ENCODE results near the gene PTHLH.

The PTHLH gene

DNA sequence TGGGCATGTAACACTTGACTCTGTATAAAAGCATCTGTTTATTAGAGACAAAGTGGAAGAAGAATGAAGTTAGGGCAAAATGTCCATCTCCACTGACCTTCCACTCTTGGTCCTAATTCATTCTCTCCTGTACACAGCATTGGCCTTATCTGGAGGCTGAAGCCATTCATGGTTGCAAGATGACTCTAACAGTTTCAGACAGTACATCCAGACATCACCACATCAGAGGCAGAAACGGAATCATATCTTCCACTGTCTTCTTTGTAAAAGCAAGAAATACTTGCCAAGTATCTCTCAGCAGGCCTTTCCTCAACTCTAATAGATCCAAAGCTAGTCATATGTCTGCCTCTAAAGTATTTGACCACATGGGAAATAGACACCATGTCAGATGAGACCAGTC, 41.1 kb downstream of the PTHLH start:
- DNase-seq: no peak

DNA sequence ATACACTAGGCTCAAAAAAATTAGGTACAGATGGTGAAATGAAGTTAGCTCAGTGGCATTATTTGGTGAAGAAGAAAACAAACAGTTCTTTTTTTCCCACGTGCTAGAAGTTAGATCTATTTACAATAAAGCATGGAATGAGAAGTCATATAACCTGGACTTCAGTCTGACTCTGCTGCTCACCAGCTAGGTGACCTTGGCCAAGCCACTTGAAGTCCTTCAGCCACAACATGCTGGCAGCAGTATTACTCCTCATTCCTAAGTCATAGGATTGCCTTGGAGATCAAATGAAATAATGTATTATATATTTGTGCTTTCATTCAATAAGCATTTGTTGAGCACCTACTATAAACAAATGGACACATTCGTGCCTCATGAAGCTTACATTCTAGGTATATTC, 45.2 kb downstream of the PTHLH start:
- DNase-seq: no peak

DNA sequence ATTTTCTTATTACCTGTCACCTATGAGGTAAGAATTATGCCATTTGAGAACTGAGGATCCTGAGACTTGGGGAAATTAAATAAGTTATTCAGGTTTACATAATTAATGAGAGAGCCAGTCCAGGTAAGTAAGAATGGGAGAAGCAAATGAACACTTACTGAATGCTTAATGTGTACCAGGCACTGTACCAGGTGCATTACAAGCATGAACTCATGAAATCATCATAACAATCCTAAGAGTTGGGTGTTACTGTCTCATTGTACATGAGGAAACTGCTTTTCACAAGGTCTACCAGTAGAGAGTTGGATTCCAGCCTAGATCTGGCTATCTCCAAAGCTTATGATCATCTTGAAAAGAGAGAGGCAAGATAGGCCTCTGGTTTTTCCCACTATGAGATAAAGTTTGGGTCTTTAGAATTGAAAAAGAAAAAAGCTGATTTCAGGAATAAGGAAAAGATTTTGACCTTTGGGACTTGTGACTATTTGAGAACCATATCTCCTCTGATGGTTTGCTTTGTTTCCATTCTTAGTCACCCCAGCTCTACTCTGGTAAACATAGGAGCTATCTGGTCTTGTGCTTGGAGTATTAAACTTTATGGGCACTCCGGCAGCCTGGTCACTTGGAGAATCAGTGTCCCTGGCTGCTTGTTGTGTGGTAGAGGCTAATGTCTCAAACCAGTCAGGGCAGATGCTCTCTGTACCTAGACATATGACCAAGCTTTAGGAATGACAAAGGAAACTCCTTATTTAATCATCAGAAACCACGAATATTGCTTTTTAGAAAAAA, 48.0 kb downstream of the PTHLH start:
- no peak for DNase-seq

DNA sequence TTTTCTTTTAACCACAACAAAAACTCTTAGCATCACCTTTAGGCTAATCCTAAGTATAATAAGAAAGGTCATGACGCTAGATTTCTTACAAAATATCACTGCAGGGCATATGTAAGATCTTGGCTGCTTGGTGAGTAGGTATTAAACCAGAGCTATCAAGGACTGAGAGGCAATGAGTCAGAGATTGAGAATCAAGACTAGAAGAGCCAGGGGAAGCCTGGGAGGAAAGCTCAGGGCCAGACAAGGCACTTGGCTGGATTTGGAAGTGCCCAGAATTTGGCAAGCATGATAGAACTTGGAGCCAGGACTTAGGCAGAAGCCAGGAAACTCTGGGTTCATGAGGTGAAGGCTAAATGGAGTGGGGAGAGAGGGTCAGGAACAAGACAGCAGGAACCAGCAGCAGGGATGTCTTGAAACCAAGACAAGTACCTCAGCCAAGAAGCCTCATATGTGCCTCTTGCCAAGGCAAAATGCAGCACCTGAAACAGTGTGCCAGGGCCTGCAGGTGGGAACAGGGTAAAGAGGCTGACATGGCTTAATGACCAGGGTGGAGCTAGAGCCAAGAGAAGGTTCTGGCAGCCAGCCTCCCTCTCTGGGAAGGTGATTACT, 49.9 kb downstream of the PTHLH start:
- DNase-seq: no peak

DNA sequence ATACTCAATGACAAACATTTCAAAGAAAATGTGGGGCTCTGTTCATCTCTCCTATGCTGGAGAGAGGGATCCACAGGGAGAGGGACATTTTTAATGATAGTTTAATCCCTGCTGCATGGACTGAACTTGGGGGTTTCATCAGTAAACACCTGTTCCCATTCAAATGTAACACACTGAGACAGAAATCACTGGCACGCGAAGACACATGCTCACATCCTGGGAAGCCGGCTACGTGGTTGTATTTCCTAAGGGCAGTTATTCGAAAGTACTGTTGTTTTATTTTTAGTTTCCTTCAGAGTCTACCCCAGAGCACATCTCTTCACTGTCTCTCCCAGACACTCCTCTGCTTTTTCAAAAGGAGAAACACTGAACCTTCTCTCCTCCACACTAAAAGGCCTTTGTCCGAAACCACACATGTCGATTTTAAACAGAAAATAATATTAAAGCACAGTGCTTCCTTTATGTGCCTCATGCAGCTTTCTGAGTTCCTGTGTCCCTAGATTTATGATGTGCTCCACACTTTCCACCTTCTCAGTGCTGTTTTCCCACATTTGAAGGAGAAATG, 52.8 kb downstream of the PTHLH start:
- no peak for DNase-seq

DNA sequence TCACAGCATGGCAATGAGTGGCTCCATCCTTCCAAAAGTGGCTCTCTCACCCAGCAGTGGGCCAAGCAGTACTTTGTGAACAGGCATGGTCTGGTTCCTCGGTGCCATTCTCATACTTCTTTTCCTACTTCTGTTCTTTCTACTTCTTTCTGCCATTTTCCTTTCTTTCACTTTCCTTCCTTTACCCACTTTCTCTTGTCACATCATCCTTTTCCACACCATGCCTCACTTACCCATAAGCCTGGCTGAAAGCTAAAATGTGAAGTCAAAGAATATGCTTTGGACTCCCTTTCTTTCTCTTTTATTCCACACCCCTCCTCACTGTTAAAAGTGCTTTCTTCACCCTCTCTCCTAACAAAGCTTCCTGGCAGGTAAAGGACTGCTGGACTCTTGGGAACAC, 57.0 kb downstream of the PTHLH start:
- DNase-seq: no peak

DNA sequence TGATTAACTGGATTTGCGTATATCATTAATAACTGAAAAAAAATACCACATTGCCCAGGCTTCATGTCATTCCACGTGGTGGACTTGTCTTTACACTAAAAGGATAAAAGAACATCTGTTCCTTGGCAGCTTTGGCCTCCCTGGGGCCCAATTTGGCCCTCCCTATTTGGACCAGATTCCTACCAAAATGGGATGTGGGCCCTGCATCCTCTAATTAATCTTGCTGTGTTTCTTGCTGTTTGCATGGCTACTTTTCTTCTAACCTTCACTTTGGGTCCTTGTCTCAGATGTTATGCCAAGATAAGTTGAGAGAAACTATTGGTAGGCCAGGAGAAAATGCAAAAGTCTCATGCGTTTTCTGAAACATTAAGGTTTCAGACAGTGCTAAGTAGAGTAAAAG, 57.5 kb downstream of the PTHLH start:
- DNase-seq: no peak

DNA sequence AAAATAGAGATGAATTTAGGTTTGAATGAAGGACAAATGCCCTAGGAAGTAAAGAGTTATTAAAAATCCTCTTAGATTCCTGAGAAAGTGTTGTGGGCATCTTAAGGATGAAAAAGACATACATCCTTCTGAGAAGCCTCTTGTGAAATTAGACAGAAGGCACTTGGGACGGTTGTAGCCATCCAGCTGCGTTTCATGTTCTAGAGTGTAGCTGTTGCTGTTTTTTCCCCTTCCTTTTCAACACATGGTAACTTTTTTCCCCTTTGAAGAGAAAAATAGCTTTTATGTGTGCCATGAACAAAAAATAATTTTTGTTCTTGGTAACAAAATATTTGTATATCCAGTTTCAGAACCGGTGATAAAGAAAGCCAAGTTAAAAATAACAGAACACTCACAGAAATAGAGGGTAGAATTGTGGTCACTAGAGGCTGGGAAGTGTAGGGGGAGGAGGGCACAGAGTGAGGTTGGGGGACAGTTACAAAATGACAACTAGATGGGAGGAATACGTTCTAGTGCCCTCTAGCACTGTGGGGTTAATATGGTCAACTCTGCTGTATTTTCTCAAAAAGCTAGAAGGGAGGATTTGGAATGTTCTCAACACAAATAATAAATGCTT, 58.4 kb downstream of the PTHLH start:
- DNase-seq: no peak

DNA sequence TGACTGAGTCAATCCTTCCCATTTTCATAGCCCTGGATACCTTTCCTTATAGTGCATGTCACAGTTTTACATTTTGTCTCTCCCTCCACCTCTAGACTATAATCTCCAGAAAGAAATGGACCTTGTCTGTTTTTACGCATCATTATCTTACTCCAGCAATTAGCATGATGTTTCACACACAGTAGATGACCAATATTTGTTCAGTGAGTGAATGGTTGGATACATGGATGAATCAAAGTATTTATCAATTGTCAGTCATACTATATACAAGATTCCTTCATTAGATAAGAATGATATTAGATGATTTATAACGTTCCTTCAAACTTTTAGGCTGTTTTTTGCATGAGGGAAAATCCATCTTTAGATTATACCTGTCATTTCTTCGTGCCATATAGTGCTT, 61.1 kb downstream of the PTHLH start:
- no peak for DNase-seq

All from stimulated activated CD4-positive, alpha-beta T cell treated with anti-CD3 and anti-CD28 coated beads, Interleukin-1b, Interleukin-23, amount 100 ng/mL, for 48 hours (primary cell).